HG03521 (cell line): Measurements from ENCODE around the gene CRMP1.

Experiments used
- ATAC-seq: cut with Tn5 transposase; IDR thresholded peaks from one replicate; pipeline ENCODE4 v1.9.1; 2021; ENCODE audit warnings: mild to moderate bottlenecking, moderate library complexity; ENCODE audit not compliant: unreplicated experiment

Gene CRMP1

GRCh38 chr4:5801696-5802095 lies 91.2 kb downstream of the CRMP1 start:
- no peak for ATAC-seq

DNA sequence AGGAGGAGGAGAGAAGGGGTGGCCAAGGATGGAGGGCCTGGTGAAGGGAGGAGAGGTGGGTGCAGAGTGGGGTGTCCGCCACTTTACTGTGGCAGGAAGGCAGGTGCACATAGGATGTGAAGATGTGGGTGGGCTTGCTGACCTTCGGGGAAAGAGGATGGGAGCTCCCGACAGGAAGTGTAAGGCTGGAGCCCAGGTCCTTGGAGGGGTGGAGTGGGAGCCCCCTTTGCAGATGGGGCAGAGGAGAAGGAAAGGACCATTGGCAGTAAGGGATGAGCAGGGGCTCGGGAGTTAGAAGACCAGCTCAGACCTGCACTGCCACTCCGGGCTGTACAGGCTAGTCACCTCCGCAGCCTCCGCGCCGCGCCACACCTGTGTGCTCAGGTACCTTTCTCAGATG lies 92.4 kb downstream of the CRMP1 start:
- no peak for ATAC-seq

DNA sequence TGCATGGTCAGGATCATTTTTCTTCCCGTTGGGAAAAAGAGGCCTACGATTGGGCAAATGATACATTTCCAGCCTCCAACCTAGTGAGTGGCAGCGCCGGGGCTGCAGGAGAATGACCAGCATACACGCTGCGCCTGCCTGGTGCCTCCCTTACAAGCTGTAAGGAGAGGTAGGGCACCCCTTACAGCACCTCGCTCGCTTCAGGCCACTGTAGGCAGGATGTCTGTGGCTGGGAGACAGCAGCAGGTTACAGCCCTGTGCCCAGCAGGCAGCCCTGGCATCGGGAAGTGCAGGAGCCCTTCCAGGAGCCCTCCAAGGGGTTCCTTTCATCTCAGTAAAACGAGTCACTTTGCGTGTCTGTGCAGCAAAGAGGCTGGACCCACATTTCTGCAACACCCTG lies 93.5 kb downstream of the CRMP1 start:
- ATAC-seq: no peak

DNA sequence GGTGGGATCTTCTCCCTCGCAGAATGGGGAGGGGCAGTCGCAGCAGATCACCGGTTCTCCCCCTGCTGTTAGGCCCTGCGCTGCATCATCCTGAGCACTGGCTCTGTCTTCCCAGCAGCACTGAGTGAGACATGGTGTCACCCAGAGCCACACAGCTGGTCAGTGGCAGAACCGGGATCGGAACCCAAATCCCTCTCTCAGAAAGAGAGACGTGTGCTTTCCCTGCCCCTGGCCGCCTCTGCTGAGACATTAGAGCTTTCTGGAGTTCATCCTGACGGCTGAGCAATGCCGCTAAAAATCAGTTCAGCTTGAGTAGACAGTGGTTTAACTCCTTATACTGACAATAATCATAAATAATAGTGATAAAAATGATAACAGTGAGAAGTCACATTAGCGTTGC lies 93.9 kb downstream of the CRMP1 start:
- no peak for ATAC-seq

- no peak for ATAC-seq
These were observed 94.4 kb downstream of the CRMP1 start for GRCh38 chr4:5798462-5798861.

DNA sequence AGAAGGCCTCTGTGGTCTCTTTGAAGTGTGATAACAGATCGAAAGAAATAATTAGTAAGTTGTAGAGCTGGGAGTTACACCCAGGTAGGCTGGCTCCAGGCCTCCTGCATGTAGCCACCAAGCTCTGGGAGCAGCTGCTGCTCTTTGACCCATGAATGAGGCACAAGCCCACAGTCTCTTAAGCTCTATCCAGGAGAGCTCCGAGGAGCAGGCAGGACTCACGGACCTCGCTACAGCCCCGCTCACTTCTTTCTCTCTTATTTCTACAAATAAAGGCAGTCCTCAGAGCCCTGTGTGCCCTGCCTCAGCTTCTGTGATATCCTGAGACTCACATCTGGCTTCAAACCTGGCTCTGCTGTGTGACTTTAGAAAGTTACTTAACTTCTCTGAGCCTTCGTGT lies 95.0 kb downstream of the CRMP1 start:
- ATAC-seq: no peak

DNA sequence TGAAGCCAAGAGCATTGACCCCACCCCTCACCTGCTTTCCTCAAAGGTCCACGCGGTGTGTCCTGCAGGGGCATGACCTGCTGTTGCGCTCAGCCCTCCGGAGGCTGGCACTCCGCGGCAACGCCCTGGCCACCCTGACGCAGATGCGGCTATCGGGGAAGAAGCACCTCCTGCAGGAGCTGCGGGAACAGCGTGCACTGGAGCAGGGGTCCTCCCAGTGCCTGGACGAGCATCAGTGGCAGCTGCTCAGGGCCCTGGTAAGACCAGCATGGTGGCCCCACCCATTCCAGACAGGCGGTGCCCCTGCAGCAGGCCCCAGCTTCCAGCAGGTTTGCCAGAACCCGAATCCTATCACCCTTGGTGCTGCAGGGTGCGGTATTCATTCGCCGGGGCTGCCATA lies 95.9 kb downstream of the CRMP1 start:
- no peak for ATAC-seq

DNA sequence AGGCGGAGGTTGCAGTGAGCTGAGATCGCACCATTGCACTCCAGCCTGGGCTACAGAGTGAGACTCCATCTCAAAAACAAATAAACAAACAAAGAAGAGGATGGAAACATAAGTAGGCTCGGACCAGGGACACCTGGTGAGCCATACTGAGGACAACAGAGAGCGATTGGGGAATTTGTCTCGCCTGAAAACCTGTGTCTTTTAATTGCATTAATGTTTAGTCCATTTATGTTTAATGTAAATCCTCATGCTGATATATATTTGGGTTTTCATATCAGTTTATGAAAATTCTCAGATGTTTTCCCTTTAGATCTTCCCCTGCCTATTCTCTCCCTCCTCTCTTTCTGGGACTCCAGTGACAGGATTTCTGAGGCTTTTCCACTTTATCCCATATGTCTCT lies 97.3 kb downstream of the CRMP1 start:
- no peak for ATAC-seq

DNA sequence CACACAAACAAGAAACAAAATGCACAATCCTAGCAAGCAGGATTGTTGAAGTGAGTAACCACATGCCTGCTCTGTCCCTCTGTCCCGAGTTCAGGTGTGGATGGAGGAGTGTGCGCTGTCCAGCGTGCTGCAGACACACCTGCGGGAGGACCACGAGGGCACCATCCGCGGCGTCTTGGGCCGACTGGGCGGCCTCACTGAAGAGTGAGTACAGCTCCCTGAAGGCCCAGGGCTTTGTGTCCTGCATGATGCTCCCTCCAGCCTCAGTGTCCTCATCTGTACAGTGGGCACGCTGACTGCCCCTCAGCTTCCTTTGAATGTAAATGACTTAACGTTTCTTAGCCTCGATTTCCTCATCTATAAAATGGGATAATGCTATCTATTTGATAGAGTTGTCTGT lies 99.4 kb downstream of the CRMP1 start:
- no peak for ATAC-seq

DNA sequence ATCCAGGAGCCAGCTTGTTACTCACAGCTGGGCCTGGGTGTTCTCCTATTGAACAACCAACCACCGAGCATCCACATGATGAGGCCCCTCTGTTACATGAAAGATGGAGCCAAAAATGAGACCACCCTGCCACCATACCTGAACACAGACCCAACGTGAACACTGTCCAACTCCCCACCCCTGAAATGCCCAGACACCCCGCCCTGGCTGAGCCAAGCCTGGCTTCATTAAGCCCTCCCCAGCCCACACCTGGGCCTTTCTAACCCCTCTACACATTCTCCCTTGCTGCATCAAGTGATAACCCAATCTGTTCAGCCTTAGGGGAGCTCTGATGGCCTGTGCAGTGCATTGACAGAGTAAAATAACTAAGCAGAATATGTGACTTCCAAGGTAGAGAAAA lies 101.2 kb downstream of the CRMP1 start:
- no peak for ATAC-seq

- no peak for ATAC-seq
These were observed 102.4 kb downstream of the CRMP1 start for GRCh38 chr4:5790546-5790857.

DNA sequence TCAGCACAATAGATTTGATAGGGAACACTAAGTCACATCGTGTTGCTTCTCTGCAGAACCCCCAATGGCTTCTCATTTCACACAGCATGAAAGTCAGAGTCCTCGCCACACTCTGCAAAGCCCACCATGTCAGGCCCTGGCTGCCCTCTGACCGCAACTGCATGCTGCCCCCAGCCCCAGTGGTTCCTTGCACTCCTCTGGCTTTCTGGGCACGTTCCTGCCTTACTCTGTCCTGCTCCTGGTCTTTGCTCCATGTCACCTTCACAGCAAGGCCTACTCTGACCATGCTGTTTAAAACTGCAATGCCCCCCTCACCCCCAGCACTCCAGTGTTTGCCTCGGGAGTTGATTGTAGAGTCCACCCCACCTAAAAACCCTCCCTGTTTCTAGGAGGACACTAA lies 103.7 kb downstream of the CRMP1 start:
- ATAC-seq: no peak

- ATAC-seq: no peak
These were observed 104.7 kb downstream of the CRMP1 start for GRCh38 chr4:5788144-5788543.

DNA sequence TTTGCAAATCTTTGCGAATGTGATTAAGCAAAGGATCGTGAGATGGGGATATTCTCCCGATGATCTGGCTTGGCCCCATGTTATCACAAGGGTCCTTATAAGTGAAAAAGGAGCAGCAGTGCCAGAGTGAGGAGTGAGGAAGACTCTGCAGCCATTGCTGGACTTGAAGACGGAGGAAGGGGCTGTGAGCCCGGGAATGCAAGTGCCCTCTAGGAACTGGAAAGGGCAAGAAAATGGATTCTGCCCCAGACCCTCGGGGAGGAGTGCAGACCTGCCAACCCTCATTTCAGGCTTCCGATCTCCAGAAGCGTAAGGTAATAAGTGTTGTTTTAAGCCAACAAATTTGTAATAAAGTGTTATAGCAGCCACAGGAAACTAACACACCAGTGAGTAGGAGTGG lies 105.6 kb downstream of the CRMP1 start:
- no peak for ATAC-seq

DNA sequence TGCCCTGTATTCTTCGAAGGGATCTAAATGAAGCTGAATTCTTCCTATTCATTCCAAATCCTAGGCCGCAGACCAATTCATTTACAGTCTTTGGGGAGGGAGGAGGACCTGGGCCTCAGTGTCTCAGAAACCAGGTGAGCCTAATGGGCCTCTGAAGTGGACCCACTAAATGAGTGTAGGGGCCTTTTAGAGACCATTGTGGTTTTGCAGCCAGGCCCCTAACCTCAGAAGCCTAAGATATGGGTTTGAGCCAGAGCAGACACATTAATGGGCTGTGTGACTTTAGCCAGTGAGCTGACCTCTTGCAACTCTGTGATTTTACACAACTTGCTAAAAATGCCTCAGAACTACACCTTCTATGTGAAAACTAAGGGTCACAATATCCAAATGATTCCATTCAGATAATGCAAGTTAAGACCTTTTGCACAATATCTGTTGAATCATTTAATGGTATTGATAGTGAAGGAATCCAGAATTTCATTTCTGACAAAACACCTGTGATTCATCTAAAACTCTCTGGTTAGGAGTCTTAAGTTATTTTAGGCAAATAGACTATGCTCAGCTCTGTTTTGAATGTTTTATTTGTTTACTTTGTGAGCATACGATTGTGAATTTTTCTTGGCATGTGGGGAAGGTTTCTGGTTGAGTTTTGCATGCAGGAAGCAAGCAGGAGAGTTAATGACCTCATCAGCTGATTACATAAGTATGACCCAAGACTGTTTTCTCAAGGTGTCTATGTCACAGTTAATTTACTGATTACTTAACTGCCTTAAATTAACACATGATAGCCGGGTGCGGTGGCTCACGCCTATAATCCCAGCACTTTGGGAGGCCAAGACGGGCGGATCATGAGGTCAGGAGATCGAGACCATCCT lies 106.8 kb downstream of the CRMP1 start:
- ATAC-seq: no peak

GRCh38 chr4:5784960-5785611 lies 107.8 kb downstream of the CRMP1 start:
- no peak for ATAC-seq

DNA sequence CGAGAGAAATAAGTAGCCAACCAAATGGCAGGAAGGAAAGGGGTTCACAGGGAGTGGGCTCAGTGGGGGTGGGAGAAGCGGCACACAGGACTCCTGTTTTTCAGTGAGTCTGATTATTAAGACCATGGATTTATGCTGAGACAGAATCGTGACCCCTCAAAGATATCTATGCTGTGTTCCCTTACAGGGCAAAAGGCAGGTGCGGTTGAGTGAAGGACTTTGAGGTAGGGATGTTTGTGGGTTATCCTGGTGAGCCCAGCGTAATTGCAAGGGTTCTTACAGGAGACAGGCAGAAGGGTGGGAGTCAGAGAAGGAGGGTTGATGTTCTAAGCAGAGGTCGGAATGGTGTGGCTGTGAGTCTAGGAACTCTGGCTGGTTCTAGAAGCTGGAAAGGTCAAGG lies 108.9 kb downstream of the CRMP1 start:
- no peak for ATAC-seq

- no peak for ATAC-seq
These were observed 109.4 kb downstream of the CRMP1 start for GRCh38 chr4:5783486-5783885.

GRCh38 chr4:5782829-5783476 lies 109.9 kb downstream of the CRMP1 start:
- no peak for ATAC-seq

DNA sequence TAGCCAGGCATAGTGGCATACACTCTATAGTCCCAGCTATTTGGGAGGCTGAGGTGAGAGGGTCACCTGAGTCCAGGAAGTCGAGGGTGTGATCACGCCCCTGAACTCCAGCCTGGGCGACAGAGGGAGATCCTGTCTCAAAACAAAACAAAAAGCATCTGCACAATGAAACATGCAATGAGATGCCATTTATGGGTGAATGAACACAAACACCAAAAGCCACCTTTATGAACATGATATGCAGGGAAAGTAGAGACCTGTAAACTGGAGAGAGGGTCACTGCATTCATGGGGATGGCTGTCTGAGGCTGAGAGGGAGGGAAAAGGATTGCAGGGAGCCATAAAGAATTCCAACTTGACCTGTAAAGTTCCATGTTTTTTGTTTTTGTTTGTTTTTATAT lies 111.2 kb downstream of the CRMP1 start:
- ATAC-seq: no peak

GRCh38 chr4:5780831-5781480 lies 111.9 kb downstream of the CRMP1 start:
- ATAC-seq: no peak

DNA sequence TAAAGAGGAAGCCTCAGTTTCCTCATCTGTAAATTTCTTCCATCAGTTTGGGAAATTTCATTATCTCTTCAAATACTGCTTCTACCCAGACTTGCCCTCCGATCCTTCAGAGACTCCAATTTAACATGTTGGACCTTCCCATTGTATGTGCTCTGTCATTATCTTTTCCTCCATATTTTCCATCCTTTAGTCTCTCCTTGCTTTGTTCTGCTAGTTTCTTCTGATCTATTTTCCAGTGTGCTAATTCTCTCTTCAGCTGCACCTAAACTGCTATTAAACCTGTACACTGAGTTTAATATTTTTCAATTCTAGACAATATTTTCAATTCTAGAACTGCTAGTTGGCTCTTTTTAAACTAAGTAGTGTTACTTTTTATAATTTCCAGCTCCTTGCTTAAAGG lies 116.4 kb downstream of the CRMP1 start:
- ATAC-seq: no peak
